ENCODE results near the gene CCDC12. TPM values are rescaled to one million over a fixed set of nuclear protein-coding genes. Genes with fewer than 3 reads are reported as not detected.

Gene CCDC12
- 100 to 1,000 TPM; 119 to 157 (median 123) TPM for polyA plus RNA-seq (ENCODE audit: low read depth in 6 of 6)

DNA sequence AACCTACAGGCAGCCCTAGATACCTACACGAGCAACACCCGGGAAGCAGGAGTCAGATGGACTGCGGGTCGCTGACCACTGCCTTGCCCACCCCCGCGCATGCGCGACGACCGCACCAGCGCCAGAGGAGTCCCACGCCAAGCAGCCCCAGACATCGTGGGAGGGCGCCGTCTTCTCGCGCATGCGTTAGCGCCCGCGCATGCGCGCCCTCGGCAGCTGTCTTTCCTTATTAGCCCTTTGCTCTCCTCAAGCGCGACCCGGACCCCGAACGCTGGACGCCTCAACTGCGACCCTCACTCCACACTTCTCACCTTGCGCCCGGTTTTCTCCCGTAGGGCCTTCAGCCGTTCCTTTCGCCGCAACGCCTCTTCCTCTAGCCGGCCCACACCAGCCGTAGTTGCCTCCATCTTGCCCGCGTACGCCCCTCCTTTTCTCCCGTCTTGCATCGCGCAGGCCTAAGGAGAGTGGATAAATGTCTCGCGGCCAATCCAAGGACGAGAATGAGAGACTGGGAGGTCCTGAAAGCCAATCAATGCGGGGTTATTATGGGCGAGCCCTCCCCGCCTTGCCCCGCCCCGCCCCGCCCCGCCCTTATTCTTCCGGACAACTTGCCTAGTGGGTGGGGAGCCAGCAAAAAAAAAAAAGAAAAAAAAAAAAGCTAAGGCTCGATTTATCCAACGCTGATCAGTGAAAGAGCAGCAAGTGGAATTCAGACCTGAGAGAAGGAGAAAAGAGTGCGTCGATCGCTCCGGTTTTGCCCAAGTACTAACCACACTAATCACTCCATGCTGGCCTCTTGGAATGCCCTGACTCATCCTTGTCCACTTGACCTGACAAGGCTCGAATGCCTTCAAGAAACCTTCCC lies at the start of gene CCDC12:
Gene CCDC12 (minus strand): TSS at position 420 of the 865 bp plus-strand sequence. CDS start 13 bp downstream, at position 407.
- Mint-ChIP-seq H3K4me1 (peaks cover 58 to 78% (median 62%) of the 10 kb centered on the region in 3 donors), H3K9me3 (no peaks in the 10 kb centered on the region), H3K27ac (peak within 1 kb of the TSS; percentile 95 to 100 (median 98)), H3K4me3 (peak within 1 kb of the TSS; percentile 93 to 100 (median 100)), H3K27me3 (no peaks in the 10 kb centered on the region), H3K36me3 (no peaks in the 10 kb centered on the region)
- ATAC-seq (ENCODE audit: low read depth in 2 of 2) (peak; percentile 68 to 73), DNase-seq (peak; percentile 95)

DNA sequence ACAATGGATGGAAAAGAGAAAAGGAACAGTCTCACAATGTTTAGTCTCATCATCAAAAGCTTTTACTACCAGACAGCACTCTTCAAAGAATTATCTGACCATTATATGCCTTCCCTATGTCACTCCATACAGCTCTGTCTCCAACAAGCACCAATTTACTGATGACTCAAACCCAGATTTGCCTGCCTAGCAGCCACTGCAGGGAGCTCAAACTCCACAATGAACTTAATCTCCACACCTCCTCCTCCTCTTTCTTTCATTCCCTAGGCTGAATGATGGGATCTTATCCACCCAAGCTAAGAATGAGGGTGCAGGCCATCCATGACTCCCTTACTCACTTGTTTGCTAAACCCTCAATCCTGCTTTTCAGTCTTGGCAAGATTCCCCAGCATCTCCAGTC lies 48.4 kb upstream of the CCDC12 start:
- DNase-seq (no peak), ATAC-seq (ENCODE audit: low read depth in 2 of 2) (no peak)
- Mint-ChIP-seq H3K9me3 (no peaks in the 10 kb centered on the region), H3K36me3 (no peaks in the 10 kb centered on the region), H3K27ac (peak overlapping the region in 2 of 6 donors; percentile 12 to 25), H3K4me3 (peak overlapping the region in 1 of 8 donors; percentile 50), H3K27me3 (no peaks in the 10 kb centered on the region), H3K4me1 (peaks cover 12 to 26% (median 18%) of the 10 kb centered on the region in 3 donors)

DNA sequence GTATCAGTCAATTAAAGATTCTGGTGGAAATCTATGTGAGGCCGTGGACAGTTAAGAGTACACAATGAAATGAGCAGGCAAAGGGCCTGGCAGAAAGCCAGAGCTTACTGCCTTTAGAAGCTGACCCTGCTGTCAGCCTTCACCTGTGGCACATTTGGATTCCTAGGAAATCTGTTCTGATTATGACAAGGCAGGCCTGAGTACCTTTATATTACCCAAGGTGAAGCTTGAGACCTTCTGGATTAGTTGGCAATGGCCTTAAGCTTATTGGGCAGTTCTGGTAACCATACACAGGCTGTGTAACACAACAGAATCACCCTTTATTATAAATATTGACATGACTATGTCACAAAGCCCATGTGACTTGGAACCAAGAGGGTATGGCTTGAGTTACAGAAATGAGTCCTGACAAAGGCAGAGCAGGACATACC lies 46.1 kb upstream of the CCDC12 start:
- H3K27me3 Mint-ChIP-seq, result no peaks in the 10 kb centered on the region

DNA sequence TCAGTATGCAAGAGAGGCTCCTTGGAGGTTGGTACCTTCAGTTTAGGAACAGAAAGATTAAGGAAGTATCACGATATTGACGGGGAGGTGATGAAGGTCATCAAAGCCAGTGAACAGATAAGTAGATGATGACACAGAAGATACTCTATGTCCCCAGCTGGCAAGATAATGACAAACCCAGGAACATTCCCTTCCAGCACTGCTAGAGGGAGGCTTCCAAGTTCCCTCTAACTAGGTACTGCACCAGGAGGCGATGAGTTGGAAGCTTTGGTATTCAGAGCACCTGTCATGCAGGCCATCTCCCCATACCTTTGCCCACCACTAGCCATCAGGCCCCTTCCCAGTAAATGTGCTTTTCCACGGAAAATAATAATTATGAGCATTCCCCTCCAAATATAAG lies 43.8 kb upstream of the CCDC12 start:
- Mint-ChIP-seq H3K4me3 (peak overlapping the region in 1 of 8 donors; percentile 63), H3K36me3 (peaks cover 0 to 7% of the 10 kb centered on the region in 2 donors), H3K27ac (peak overlapping the region in 3 of 6 donors; percentile 11 to 83 (median 72)), H3K9me3 (no peaks in the 10 kb centered on the region), H3K27me3 (no peaks in the 10 kb centered on the region), H3K4me1 (peaks cover 33 to 48% (median 35%) of the 10 kb centered on the region in 3 donors)
- no peak for ATAC-seq (ENCODE audit: low read depth in 2 of 2)
- DNase-seq, result no peak

More for the DNA sequence above, 46.1 kb upstream of the CCDC12 start:
- DNase-seq (no peak), ATAC-seq (ENCODE audit: low read depth in 2 of 2) (no peak)
- Mint-ChIP-seq H3K9me3 (no peaks in the 10 kb centered on the region), H3K4me1 (peaks cover 26 to 47% (median 28%) of the 10 kb centered on the region in 3 donors), H3K27ac (peak overlapping the region in 2 of 6 donors; percentile 47 to 49), H3K4me3 (no peak overlapping the region), H3K36me3 (peaks cover 0 to 5% of the 10 kb centered on the region in 2 donors)

DNA sequence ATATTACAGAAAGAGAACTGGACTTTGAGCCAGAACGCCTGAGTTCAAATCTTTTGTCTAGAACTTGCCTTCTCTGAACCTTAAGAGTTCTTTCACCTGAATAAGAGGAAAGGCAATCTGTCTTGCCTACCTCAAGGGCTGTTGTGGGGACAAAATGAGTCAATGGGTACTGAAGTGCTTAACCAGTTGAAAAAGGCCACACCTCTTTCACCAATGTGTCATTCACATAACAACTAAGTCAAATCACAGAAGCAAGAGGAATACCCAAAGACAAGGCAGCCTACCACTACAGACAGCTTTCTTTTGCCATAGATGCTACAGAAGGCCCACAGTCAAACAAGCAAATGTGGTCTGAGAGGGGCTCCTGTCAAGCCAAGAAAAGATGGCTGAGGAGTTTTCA lies 42.7 kb upstream of the CCDC12 start:
- H3K4me3 Mint-ChIP-seq, result no peak overlapping the region
- peaks cover 24 to 38% (median 30%) of the 10 kb centered on the region in 3 donors for H3K4me1 Mint-ChIP-seq
- no peaks in the 10 kb centered on the region for H3K9me3 Mint-ChIP-seq
- ATAC-seq (ENCODE audit: low read depth in 2 of 2), result no peak
- DNase-seq, result no peak
- H3K27me3 Mint-ChIP-seq, result no peaks in the 10 kb centered on the region
- H3K36me3 Mint-ChIP-seq, result peaks cover 0 to 9% of the 10 kb centered on the region in 2 donors
- peak overlapping the region in 2 of 6 donors; percentile 14 to 80 for H3K27ac Mint-ChIP-seq

DNA sequence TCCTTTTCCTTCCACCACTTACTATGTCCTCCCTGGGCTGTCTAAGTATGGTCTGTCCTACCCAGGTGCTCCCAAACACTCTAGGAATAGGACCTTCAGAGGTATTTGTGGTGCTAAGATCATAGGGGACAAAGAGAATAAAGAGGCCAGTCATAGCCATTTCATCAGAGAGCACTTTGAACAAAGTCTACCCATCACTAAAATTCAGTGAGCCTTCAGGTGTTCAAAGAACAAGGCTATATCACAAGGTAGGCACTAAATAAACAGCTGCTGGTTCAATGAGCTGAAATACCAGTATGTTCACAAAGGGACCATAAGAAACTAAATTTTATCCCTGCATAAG lies 41.7 kb upstream of the CCDC12 start:
- H3K27ac Mint-ChIP-seq, result peak overlapping the region in 4 of 6 donors; percentile 18 to 84 (median 81)
- no peaks in the 10 kb centered on the region for H3K9me3 Mint-ChIP-seq
- DNase-seq (no peak), ATAC-seq (ENCODE audit: low read depth in 2 of 2) (no peak)
- H3K36me3 Mint-ChIP-seq, result peaks cover 0 to 9% of the 10 kb centered on the region in 2 donors
- H3K27me3 Mint-ChIP-seq, result no peaks in the 10 kb centered on the region
- no peak overlapping the region for H3K4me3 Mint-ChIP-seq
- H3K4me1 Mint-ChIP-seq, result peaks cover 24 to 38% (median 30%) of the 10 kb centered on the region in 3 donors

DNA sequence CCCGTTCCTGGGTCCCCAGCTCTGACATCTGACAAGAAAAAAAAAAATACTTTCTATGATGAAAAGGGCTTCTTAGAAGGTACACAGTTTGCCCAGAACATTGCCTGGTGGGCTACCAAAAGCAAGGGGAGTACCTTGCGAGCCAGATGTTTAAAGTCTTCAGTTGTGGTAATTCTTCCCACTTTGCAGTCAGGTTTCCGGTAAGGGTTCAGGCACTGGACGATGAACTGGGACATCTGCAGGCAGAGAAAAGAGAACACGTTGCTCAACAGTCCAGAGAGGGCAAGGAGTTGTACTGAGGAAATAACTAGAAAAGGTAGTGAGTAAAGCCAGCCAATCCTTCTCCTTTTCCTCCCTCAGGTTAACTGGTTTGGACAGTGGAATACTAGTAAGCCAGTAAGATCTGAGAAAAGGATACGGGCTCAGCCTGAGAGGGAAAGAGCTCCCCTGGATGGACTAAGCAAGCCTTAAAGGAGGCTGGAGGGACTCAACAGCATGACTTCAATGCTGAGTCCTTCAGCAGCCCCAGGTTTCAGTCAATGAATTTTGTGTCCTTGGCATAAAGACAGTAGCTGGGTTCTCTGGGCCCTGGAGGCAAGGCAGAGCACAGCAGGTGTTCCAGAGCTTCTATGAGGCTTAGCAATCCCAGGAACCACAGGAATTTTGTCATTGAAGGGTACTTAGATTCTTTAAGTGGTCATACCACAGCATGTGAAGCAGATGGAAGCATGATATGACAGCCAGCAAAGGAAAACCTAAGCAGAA lies 41.1 kb upstream of the CCDC12 start:
- DNase-seq, result no peak
- H3K27ac Mint-ChIP-seq, result peak overlapping the region; percentile 80 to 99 (median 86)
- peaks cover 0 to 9% of the 10 kb centered on the region in 2 donors for H3K36me3 Mint-ChIP-seq
- H3K4me1 Mint-ChIP-seq, result peaks cover 24 to 38% (median 30%) of the 10 kb centered on the region in 3 donors
- H3K9me3 Mint-ChIP-seq, result no peaks in the 10 kb centered on the region
- no peak for ATAC-seq (ENCODE audit: low read depth in 2 of 2)
- H3K27me3 Mint-ChIP-seq, result no peaks in the 10 kb centered on the region
- peak overlapping the region in 5 of 8 donors; percentile 18 to 59 (median 26) for H3K4me3 Mint-ChIP-seq

DNA sequence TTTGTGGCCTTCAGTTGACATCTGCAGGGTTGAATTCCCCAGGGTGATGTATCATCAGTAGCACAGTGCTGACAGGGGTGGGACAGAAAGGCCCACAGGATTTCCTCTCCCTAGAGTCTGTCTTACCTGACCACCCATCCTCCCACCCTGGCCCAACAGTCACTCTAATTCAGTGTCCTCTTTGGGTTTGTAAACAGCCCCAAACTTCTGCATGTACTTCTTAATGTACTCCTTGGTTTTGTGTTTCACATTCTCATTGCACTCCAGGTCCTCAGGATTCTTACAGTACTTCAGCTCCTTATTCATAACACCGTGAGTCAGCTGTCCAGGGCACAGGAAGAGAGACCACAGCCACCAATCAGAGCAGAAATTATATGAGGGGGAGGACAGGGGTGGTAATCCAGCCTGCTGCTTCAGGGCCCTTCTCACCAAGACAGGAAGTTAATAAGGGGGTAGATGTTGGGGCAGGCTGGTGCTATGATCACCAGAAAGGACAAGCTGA lies 40.4 kb upstream of the CCDC12 start:
- Mint-ChIP-seq H3K4me3 (peak overlapping the region in 5 of 8 donors; percentile 18 to 71 (median 49)), H3K36me3 (peaks cover 0 to 9% of the 10 kb centered on the region in 2 donors), H3K4me1 (peaks cover 24 to 38% (median 30%) of the 10 kb centered on the region in 3 donors), H3K27ac (peak overlapping the region; percentile 80 to 99 (median 89)), H3K27me3 (no peaks in the 10 kb centered on the region), H3K9me3 (no peaks in the 10 kb centered on the region)
- ATAC-seq (ENCODE audit: low read depth in 2 of 2) (peak; percentile 61 to 77), DNase-seq (peak; percentile 15)

DNA sequence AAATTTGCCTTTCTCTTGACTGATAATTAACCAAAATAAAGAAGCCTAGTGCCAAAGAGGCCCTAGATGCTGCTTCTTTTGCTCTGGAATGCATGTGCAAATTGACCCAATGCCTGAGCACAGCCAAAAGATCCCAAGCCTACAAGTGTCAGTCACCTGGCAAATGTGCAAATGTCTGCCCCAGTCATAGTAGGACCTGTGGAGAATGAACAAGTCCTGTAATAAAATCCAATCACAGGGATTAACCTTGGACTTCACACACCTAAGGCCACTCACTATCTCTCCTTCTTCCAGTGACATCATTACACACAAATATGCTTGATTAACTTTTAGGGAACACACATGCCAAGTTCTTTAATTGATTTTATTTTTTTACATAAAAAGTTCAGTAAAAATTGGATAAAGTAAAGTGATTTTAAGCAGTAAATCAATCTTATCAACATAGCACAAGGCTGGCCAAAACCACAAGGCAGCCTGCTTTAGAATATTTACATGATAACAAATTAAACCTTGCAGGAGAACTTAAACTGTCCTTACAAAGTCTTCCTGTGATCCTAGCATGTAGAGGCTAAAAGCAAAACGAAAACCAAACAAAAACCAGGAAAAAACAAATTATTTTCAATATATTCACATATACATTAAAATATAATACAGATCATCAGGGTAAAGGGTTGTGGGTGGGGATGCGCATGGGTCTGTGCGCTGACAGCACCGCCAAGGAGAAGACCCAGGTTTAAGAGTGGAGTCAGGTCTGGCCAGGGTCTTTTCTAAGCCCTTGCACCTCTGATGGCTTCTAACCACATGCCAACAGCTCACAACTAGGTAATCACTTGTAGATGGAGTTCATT lies 39.8 kb upstream of the CCDC12 start:
- H3K4me1 Mint-ChIP-seq, result peaks cover 24 to 38% (median 30%) of the 10 kb centered on the region in 3 donors
- H3K27ac Mint-ChIP-seq, result peak overlapping the region in 5 of 6 donors; percentile 70 to 99 (median 88)
- no peaks in the 10 kb centered on the region for H3K9me3 Mint-ChIP-seq
- peaks cover 0 to 9% of the 10 kb centered on the region in 2 donors for H3K36me3 Mint-ChIP-seq
- H3K4me3 Mint-ChIP-seq, result peak overlapping the region in 2 of 8 donors; percentile 26 to 71
- DNase-seq (no peak), ATAC-seq (ENCODE audit: low read depth in 2 of 2) (no peak)
- no peaks in the 10 kb centered on the region for H3K27me3 Mint-ChIP-seq

DNA sequence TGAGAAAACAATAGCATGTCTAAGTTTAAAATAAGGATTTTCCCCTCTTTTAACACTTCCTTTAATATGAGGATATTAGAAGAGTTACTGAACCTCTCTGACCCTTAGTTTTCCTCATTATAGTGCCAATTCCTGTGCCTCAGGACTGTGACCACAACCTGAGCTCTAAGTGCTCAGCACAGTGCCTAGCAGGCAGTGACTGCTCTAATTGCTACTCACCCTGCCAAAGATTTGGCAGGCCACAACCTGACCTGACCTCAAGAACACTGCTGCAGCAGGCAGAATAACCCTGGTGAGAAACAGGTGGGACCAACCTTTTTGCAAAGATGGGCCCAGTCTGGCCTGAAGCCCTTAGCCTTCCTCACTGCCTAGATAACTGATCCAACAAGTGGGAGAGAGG lies 38.6 kb upstream of the CCDC12 start:
- Mint-ChIP-seq H3K36me3 (peaks cover 0 to 9% of the 10 kb centered on the region in 2 donors), H3K9me3 (no peaks in the 10 kb centered on the region), H3K27ac (peak overlapping the region in 2 of 6 donors; percentile 16 to 61), H3K27me3 (no peaks in the 10 kb centered on the region), H3K4me3 (no peak overlapping the region), H3K4me1 (peaks cover 26 to 40% (median 34%) of the 10 kb centered on the region in 3 donors)
- no peak for DNase-seq
- ATAC-seq (ENCODE audit: low read depth in 2 of 2), result no peak

DNA sequence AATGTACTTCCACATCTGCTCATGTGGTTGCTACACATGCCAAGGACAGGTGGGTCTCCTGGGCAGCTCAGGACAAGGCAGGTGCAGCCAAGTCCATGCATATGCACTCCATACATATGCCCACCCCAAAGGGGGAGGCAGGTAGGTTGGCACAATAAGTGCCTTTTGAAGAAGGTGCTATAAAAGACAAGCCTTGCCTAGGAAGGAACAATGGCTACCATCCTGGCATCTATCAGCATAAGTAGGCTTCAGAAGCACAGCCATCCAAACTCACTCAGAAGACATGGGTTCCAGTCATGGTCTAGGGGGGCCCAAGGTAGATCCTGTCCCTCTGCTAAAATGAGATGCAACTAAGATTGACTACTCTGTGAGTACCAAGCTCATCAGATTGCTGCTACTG lies 37.5 kb upstream of the CCDC12 start:
- H3K27ac Mint-ChIP-seq, result peak overlapping the region in 4 of 6 donors; percentile 56 to 70 (median 65)
- H3K36me3 Mint-ChIP-seq, result peaks cover 0 to 9% of the 10 kb centered on the region in 2 donors
- H3K27me3 Mint-ChIP-seq, result no peaks in the 10 kb centered on the region
- ATAC-seq (ENCODE audit: low read depth in 2 of 2) (no peak), DNase-seq (no peak)
- H3K4me1 Mint-ChIP-seq, result peaks cover 28 to 38% (median 34%) of the 10 kb centered on the region in 3 donors
- peak overlapping the region in 1 of 8 donors; percentile 36 for H3K4me3 Mint-ChIP-seq
- H3K9me3 Mint-ChIP-seq, result no peaks in the 10 kb centered on the region

DNA sequence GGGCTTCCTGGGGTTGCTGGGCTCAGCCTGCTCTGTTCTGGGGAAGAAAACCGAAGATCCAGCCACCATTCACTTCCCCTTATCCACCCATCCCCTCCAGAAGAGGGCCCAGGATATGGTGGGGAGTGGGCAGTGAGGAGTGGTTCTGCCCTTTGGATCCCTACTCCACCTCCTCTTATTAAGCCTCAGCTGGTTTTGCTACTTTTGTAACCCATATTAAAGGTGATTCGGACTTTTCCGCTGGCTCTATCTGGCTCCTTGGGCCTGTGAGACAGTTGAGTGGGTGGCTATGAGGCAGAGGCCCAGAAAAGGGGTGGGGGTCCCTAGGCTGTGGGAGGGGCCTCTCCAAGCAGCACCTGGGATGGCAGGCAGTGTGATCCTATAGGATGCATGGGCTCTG lies 36.7 kb upstream of the CCDC12 start:
- Mint-ChIP-seq H3K27ac (peak overlapping the region in 3 of 6 donors; percentile 66 to 84 (median 82)), H3K4me1 (peaks cover 23 to 31% (median 30%) of the 10 kb centered on the region in 3 donors), H3K36me3 (peaks cover 0 to 4% of the 10 kb centered on the region in 2 donors), H3K9me3 (no peaks in the 10 kb centered on the region), H3K4me3 (peak overlapping the region in 1 of 8 donors; percentile 56), H3K27me3 (no peaks in the 10 kb centered on the region)
- ATAC-seq (ENCODE audit: low read depth in 2 of 2), result no peak
- DNase-seq, result no peak

Measured in naive B cell (primary cell).